Thoracic aorta (tissue), 2 donors: ENCODE data around the gene PTCD2. TPM values are rescaled to one million over a fixed set of nuclear protein-coding genes. Genes with fewer than 3 reads are reported as not detected.

Experiments used
- ATAC-seq: fragments of 150-250 bp; one replicate; pipeline ENCODE4 v1.8.0; 2017; ENCODE audit warnings: low read depth; ENCODE audit not compliant: insufficient number of reproducible peaks, low FRiP score
- DNase-seq: peaks from one replicate; pipeline ENCODE4 v3.0.0-alpha.2; 2020; ENCODE audit warnings: low spot score
- H3K27ac ChIP-seq, 2 donors: fragments of 200-600 bp; sonication (generic); 1 replicate in 1 of 2; 2 replicates in 1 of 2; pipeline ENCODE4 v1.5.1; 2016; ENCODE audit warnings: mild to moderate bottlenecking in 2 of 2, moderate library complexity in 2 of 2
- H3K27me3 ChIP-seq: fragments of 200-600 bp; sonication (generic); replicated peaks from 2 replicates; pipeline ENCODE4 v1.6.0; 2016; ENCODE audit warnings: mild to moderate bottlenecking; ENCODE audit not compliant: insufficient read depth
- H3K36me3 ChIP-seq: fragments of 200-600 bp; sonication (generic); one replicate; pipeline ENCODE4 v1.5.1; 2016
- H3K4me1 ChIP-seq, 2 donors: fragments of 200-600 bp; sonication (generic); 1 replicate in 1 of 2; 2 replicates in 1 of 2; pipeline versions ENCODE4 v1.5.1 to v1.6.0; 2016; ENCODE audit warnings: low read depth in 2 of 2, mild to moderate bottlenecking in 1 of 2; ENCODE audit not compliant: control insufficient read depth in 1 of 2
- H3K4me3 ChIP-seq: fragments of 200-600 bp; sonication (generic); 2 replicates; pipeline ENCODE4 v1.5.1; 2016; ENCODE audit warnings: mild to moderate bottlenecking
- H3K9me3 ChIP-seq: fragments of 200-600 bp; sonication (generic); 2 replicates; pipeline ENCODE4 v1.5.1; 2016
- total RNA-seq, 2 donors: library from RNA; depleted of rRNA; stranded (reverse); fragments of >200 nt; gene quantifications; one replicate each; pipeline versions ENCODE4 v1.1.0 to v1.2.3, GENCODE V29; 2016
- TF ChIP-seq, protein P1 (sequence below): fragments of 200-600 bp; sonication (generic); IDR thresholded peaks from one replicate; pipeline ENCODE4 v1.5.1; 2019; ENCODE audit warnings: antibody characterized with exemption

Gene PTCD2
- total RNA-seq, 2 donors from 2014 or later: 2.8 to 5.3 TPM

GRCh38 chr5:72302171-72302570 is 18.0 kb upstream of the PTCD2 start:
- DNase-seq (no peak), ATAC-seq (no peak)
- peaks cover 4 to 47% of the 10 kb centered on the region in 2 donors for H3K4me1 ChIP-seq
- no peaks in the 10 kb centered on the region for H3K36me3 ChIP-seq
- no peak overlapping the region for H3K27ac ChIP-seq
- no peaks in the 10 kb centered on the region for H3K27me3 ChIP-seq
- H3K9me3 ChIP-seq: no peaks in the 10 kb centered on the region
- H3K4me3 ChIP-seq: no peak overlapping the region
- TF ChIP-seq, protein P1, sequence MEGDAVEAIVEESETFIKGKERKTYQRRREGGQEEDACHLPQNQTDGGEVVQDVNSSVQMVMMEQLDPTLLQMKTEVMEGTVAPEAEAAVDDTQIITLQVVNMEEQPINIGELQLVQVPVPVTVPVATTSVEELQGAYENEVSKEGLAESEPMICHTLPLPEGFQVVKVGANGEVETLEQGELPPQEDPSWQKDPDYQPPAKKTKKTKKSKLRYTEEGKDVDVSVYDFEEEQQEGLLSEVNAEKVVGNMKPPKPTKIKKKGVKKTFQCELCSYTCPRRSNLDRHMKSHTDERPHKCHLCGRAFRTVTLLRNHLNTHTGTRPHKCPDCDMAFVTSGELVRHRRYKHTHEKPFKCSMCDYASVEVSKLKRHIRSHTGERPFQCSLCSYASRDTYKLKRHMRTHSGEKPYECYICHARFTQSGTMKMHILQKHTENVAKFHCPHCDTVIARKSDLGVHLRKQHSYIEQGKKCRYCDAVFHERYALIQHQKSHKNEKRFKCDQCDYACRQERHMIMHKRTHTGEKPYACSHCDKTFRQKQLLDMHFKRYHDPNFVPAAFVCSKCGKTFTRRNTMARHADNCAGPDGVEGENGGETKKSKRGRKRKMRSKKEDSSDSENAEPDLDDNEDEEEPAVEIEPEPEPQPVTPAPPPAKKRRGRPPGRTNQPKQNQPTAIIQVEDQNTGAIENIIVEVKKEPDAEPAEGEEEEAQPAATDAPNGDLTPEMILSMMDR: no peak

GRCh38 chr5:72305194-72306142 is 14.7 kb upstream of the PTCD2 start:
- Histone ChIP-seq H3K27ac (peak overlapping the region; percentile 40 to 89), H3K4me3 (no peak overlapping the region), H3K9me3 (no peaks in the 10 kb centered on the region), H3K4me1 (peaks cover 5 to 46% of the 10 kb centered on the region in 2 donors), H3K36me3 (no peaks in the 10 kb centered on the region), H3K27me3 (no peaks in the 10 kb centered on the region)
- TF ChIP-seq, protein P1: no peak
- no peak for DNase-seq
- no peak for ATAC-seq

DNA sequence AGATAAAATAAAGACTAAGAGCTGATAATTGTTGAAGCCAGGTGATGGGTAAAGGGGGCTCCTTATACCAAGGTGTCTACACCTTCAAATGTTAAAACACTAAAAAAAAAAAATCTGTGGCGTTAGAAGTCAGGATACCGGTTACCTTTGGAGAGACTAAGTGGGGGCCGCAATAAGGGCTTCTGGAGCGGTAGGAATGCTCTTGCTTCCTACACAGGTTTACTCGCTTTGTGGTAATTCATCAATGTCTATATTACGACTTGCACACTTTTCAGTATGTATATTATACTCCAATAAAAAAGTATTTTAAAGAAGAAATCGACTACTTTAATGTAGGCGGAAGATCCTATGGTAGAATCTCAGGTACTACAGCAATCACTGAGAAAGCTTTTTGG is 12.6 kb upstream of the PTCD2 start:
- ATAC-seq (no peak), DNase-seq (no peak)
- peak overlapping the region; percentile 79 for H3K4me3 ChIP-seq
- H3K4me1 ChIP-seq: peaks cover 5 to 30% of the 10 kb centered on the region in 2 donors
- no peaks in the 10 kb centered on the region for H3K27me3 ChIP-seq
- H3K27ac ChIP-seq: peak overlapping the region; percentile 87 to 89
- H3K36me3 ChIP-seq: no peaks in the 10 kb centered on the region
- no peaks in the 10 kb centered on the region for H3K9me3 ChIP-seq
- TF ChIP-seq, protein P1: no peak

- DNase-seq (peak; percentile 93), ATAC-seq (peak; percentile 98)
- Histone ChIP-seq H3K4me3 (peak overlapping the region; percentile 79), H3K9me3 (no peaks in the 10 kb centered on the region), H3K27me3 (no peaks in the 10 kb centered on the region), H3K27ac (peak overlapping the region; percentile 87 to 89), H3K4me1 (peaks cover 5 to 30% of the 10 kb centered on the region in 2 donors), H3K36me3 (no peaks in the 10 kb centered on the region)
- TF ChIP-seq, protein P1: peak; percentile 87
Observed at GRCh38 chr5:72307968-72308852, 12.0 kb upstream of the PTCD2 start.

- ATAC-seq (no peak), DNase-seq (no peak)
- TF ChIP-seq, protein P1: no peak
- no peak overlapping the region for H3K4me3 ChIP-seq
- H3K27me3 ChIP-seq: no peaks in the 10 kb centered on the region
- H3K27ac ChIP-seq: peak overlapping the region; percentile 2 to 87
- H3K4me1 ChIP-seq: peaks cover 5 to 30% of the 10 kb centered on the region in 2 donors
- no peaks in the 10 kb centered on the region for H3K9me3 ChIP-seq
- H3K36me3 ChIP-seq: no peaks in the 10 kb centered on the region
Observed at GRCh38 chr5:72308853-72309191, 11.4 kb upstream of the PTCD2 start.
